ENCODE results near the gene DUSP22.

Gene DUSP22

GRCh38 chr6:349491-349921, 57.2 kb downstream of the DUSP22 start:
- Histone ChIP-seq H3K4me3 (ENCODE audit: low read depth in 1 of 5, low read length in 5 of 5) (no peak overlapping the region), H3K4me1 (ENCODE audit: control insufficient read depth in 5 of 5, insufficient read depth in 5 of 5, low read length in 5 of 5) (peaks cover 7 to 11% (median 9%) of the 10 kb centered on the region in 5 donors), H3K9ac (ENCODE audit: low read length in 5 of 5) (no peak overlapping the region), H3K27me3 (ENCODE audit: control insufficient read depth in 5 of 5, insufficient read depth in 4 of 5, low read length in 5 of 5) (no peaks in the 10 kb centered on the region), H3K36me3 (ENCODE audit: control insufficient read depth in 5 of 5, insufficient read depth in 5 of 5, low read length in 5 of 5) (peaks cover 0 to 68% (median 44%) of the 10 kb centered on the region in 5 donors), H3K27ac (ENCODE audit: low read depth, low read length) (no peak overlapping the region), H3K9me3 (ENCODE audit: control insufficient read depth in 5 of 5, low read length in 5 of 5) (no peaks in the 10 kb centered on the region)

DNA sequence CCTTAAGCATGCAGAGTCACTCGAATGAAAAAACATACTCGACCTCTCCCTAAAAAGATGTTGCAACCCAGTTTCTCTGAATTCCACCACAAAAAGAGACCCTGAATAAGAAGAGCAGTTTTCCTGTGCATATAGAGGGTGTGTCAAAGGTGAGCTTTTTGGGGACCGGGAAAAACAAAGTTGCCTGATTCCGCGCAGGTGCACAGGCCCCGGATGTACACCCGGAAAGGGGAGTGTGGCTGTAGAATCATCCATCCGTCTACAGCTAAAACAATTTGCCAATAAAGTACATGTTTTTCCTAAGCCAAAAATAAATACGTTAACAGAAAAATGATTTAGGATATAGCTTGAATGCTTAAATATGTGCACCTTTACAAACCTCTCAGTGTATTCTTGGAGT, 58.1 kb downstream of the DUSP22 start:
- H3K36me3 ChIP-seq (ENCODE audit: control insufficient read depth in 5 of 5, insufficient read depth in 5 of 5, low read length in 5 of 5) = peaks cover 0 to 68% (median 44%) of the 10 kb centered on the region in 5 donors
- peaks cover 5 to 14% (median 8%) of the 10 kb centered on the region in 5 donors for H3K4me1 ChIP-seq (ENCODE audit: control insufficient read depth in 5 of 5, insufficient read depth in 5 of 5, low read length in 5 of 5)
- H3K27ac ChIP-seq (ENCODE audit: low read depth, low read length) = no peak overlapping the region
- no peaks in the 10 kb centered on the region for H3K27me3 ChIP-seq (ENCODE audit: control insufficient read depth in 5 of 5, insufficient read depth in 4 of 5, low read length in 5 of 5)
- H3K4me3 ChIP-seq (ENCODE audit: low read depth in 1 of 5, low read length in 5 of 5) = no peak overlapping the region
- no peak overlapping the region for H3K9ac ChIP-seq (ENCODE audit: low read length in 5 of 5)
- no peaks in the 10 kb centered on the region for H3K9me3 ChIP-seq (ENCODE audit: control insufficient read depth in 5 of 5, low read length in 5 of 5)

DNA sequence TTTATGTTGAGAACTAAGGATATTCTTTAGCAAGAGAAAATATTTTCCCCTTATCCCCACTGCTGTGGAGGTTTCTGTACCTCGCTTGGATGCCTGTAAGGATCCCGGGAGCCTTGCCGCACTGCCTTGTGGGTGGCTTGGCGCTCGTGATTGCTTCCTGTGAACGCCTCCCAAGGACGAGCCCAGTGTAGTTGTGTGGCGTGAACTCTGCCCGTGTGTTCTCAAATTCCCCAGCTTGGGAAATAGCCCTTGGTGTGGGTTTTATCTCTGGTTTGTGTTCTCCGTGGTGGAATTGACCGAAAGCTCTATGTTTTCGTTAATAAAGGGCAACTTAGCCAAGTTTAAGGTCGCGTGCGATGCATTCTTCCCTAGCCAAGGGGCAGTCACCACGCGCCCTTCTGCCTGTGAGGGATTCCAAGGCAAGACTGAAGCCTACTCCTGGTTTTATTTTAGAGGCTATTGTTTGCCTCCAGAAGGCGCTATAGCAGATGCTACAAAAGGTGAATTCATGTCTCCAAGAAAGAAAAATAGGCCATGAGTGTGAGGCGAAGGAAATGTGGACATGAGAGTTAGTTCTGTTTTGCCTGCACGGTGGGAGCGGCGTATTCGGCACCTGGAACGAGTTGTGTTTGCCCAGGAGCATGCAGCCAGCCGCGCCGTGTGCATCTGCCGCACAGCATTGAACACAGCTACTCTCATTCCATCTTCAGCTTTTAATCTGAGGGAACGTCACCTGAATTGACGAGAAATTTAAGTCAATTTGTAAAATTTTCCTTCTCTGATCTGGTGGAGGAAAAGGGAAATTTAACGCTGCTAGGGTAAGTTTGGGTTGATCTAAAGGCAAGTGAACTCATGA, 59.0 kb downstream of the DUSP22 start:
- Histone ChIP-seq H3K27me3 (ENCODE audit: control insufficient read depth in 5 of 5, insufficient read depth in 4 of 5, low read length in 5 of 5) (no peaks in the 10 kb centered on the region), H3K9me3 (ENCODE audit: control insufficient read depth in 5 of 5, low read length in 5 of 5) (no peaks in the 10 kb centered on the region), H3K4me1 (ENCODE audit: control insufficient read depth in 5 of 5, insufficient read depth in 5 of 5, low read length in 5 of 5) (peaks cover 1 to 9% (median 5%) of the 10 kb centered on the region in 5 donors), H3K4me3 (ENCODE audit: low read depth in 1 of 5, low read length in 5 of 5) (no peak overlapping the region), H3K36me3 (ENCODE audit: control insufficient read depth in 5 of 5, insufficient read depth in 5 of 5, low read length in 5 of 5) (peaks cover 0 to 64% (median 43%) of the 10 kb centered on the region in 5 donors), H3K9ac (ENCODE audit: low read length in 5 of 5) (no peak overlapping the region), H3K27ac (ENCODE audit: low read depth, low read length) (no peak overlapping the region)

DNA sequence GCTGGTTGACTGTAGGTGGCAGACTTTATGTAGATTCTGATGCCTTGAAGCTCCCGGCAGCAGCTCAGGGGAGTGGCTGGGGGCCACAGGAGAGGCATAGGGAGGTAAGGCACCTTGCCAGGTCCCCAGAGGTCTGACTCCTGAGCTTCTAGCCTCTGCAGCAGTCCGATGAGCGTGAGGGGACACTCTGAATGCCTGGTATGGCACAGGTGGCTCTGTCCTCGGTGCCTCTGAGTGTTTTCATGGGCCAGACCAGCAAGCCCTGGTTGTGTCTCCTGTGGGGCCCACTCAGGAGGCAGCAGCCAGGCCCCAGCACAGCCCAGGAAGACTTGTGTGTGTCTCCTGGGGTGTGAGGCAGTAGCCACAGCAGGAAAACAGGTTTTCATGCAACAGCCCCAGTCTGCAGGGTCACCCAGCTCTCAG, 59.6 kb downstream of the DUSP22 start:
- Histone ChIP-seq H3K4me1 (ENCODE audit: control insufficient read depth in 5 of 5, insufficient read depth in 5 of 5, low read length in 5 of 5) (peaks cover 0 to 11% (median 4%) of the 10 kb centered on the region in 5 donors), H3K36me3 (ENCODE audit: control insufficient read depth in 5 of 5, insufficient read depth in 5 of 5, low read length in 5 of 5) (peaks cover 0 to 58% (median 43%) of the 10 kb centered on the region in 5 donors), H3K27ac (ENCODE audit: low read depth, low read length) (no peak overlapping the region), H3K9me3 (ENCODE audit: control insufficient read depth in 5 of 5, low read length in 5 of 5) (no peaks in the 10 kb centered on the region), H3K27me3 (ENCODE audit: control insufficient read depth in 5 of 5, insufficient read depth in 4 of 5, low read length in 5 of 5) (no peaks in the 10 kb centered on the region), H3K4me3 (ENCODE audit: low read depth in 1 of 5, low read length in 5 of 5) (no peak overlapping the region), H3K9ac (ENCODE audit: low read length in 5 of 5) (no peak overlapping the region)

GRCh38 chr6:352474-352873, 60.2 kb downstream of the DUSP22 start:
- Histone ChIP-seq H3K36me3 (ENCODE audit: control insufficient read depth in 5 of 5, insufficient read depth in 5 of 5, low read length in 5 of 5) (peaks cover 0 to 53% (median 40%) of the 10 kb centered on the region in 5 donors), H3K9ac (ENCODE audit: low read length in 5 of 5) (no peak overlapping the region), H3K27me3 (ENCODE audit: control insufficient read depth in 5 of 5, insufficient read depth in 4 of 5, low read length in 5 of 5) (no peaks in the 10 kb centered on the region), H3K27ac (ENCODE audit: low read depth, low read length) (no peak overlapping the region), H3K4me3 (ENCODE audit: low read depth in 1 of 5, low read length in 5 of 5) (no peak overlapping the region), H3K4me1 (ENCODE audit: control insufficient read depth in 5 of 5, insufficient read depth in 5 of 5, low read length in 5 of 5) (peaks cover 0 to 16% (median 4%) of the 10 kb centered on the region in 5 donors), H3K9me3 (ENCODE audit: control insufficient read depth in 5 of 5, low read length in 5 of 5) (no peaks in the 10 kb centered on the region)

DNA sequence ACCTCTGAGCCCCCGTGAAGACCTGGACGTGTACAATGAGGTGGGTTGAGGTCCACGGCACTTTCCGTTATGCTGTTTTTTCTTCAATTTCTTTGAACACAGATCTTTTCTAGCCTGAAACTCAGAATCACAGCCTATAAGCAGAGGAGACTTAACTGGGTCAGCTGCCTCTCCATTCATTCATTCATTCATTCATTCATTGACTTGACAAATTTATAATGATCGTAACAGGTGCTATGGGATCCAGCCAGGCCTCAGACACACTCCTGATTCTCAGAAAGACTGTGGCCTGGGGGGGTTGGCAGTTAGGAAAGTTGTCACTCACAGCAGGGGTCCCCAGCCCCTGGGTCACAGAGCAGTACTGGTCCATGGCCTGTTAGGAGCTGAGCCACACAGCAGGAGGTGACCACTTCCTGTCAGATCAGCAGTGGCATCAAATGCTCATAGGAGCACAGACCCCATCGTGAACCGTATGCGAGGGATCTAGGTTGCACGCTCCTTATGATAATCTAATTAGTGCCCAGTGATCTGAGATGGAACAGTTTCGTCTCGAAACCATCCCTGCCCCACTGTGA, 60.7 kb downstream of the DUSP22 start:
- no peak overlapping the region for H3K9ac ChIP-seq (ENCODE audit: low read length in 5 of 5)
- no peaks in the 10 kb centered on the region for H3K9me3 ChIP-seq (ENCODE audit: control insufficient read depth in 5 of 5, low read length in 5 of 5)
- H3K4me1 ChIP-seq (ENCODE audit: control insufficient read depth in 5 of 5, insufficient read depth in 5 of 5, low read length in 5 of 5) = peaks cover 0 to 19% (median 4%) of the 10 kb centered on the region in 5 donors
- no peak overlapping the region for H3K4me3 ChIP-seq (ENCODE audit: low read depth in 1 of 5, low read length in 5 of 5)
- peaks cover 0 to 49% (median 36%) of the 10 kb centered on the region in 5 donors for H3K36me3 ChIP-seq (ENCODE audit: control insufficient read depth in 5 of 5, insufficient read depth in 5 of 5, low read length in 5 of 5)
- H3K27me3 ChIP-seq (ENCODE audit: control insufficient read depth in 5 of 5, insufficient read depth in 4 of 5, low read length in 5 of 5) = no peaks in the 10 kb centered on the region
- no peak overlapping the region for H3K27ac ChIP-seq (ENCODE audit: low read depth, low read length)

- Histone ChIP-seq H3K36me3 (ENCODE audit: control insufficient read depth in 5 of 5, insufficient read depth in 5 of 5, low read length in 5 of 5) (peaks cover 0 to 40% (median 27%) of the 10 kb centered on the region in 5 donors), H3K4me3 (ENCODE audit: low read depth in 1 of 5, low read length in 5 of 5) (no peak overlapping the region), H3K4me1 (ENCODE audit: control insufficient read depth in 5 of 5, insufficient read depth in 5 of 5, low read length in 5 of 5) (peaks cover 0 to 25% (median 5%) of the 10 kb centered on the region in 5 donors), H3K9ac (ENCODE audit: low read length in 5 of 5) (no peak overlapping the region), H3K27ac (ENCODE audit: low read depth, low read length) (no peak overlapping the region), H3K27me3 (ENCODE audit: control insufficient read depth in 5 of 5, insufficient read depth in 4 of 5, low read length in 5 of 5) (no peaks in the 10 kb centered on the region), H3K9me3 (ENCODE audit: control insufficient read depth in 5 of 5, low read length in 5 of 5) (no peaks in the 10 kb centered on the region)
Measured at GRCh38 chr6:353642-354614, 61.6 kb downstream of the DUSP22 start.

GRCh38 chr6:354631-355280, 62.5 kb downstream of the DUSP22 start:
- Histone ChIP-seq H3K9ac (ENCODE audit: low read length in 5 of 5) (no peak overlapping the region), H3K9me3 (ENCODE audit: control insufficient read depth in 5 of 5, low read length in 5 of 5) (no peaks in the 10 kb centered on the region), H3K4me3 (ENCODE audit: low read depth in 1 of 5, low read length in 5 of 5) (no peak overlapping the region), H3K36me3 (ENCODE audit: control insufficient read depth in 5 of 5, insufficient read depth in 5 of 5, low read length in 5 of 5) (peaks cover 0 to 32% (median 19%) of the 10 kb centered on the region in 5 donors), H3K27ac (ENCODE audit: low read depth, low read length) (no peak overlapping the region), H3K27me3 (ENCODE audit: control insufficient read depth in 5 of 5, insufficient read depth in 4 of 5, low read length in 5 of 5) (no peaks in the 10 kb centered on the region), H3K4me1 (ENCODE audit: control insufficient read depth in 5 of 5, insufficient read depth in 5 of 5, low read length in 5 of 5) (peaks cover 0 to 25% (median 2%) of the 10 kb centered on the region in 5 donors)

Data from subcutaneous abdominal adipose tissue (tissue), 5 donors.